ENCODE measurements around the gene PGK2.

- TF ChIP-seq CTCF (conservative IDR thresholded peaks at IDR 0.05; ENCODE audit: low read depth in 2 of 2) = no peak
- no peak for TF ChIP-seq EZH2 (IDR thresholded peaks at IDR 0.05; ENCODE audit: low read depth, unreplicated experiment)
- no peak for TF ChIP-seq EZH2phosphoT487 (IDR thresholded peaks at IDR 0.05; ENCODE audit: unreplicated experiment)
- no peak for TF ChIP-seq POLR2AphosphoS5 (IDR thresholded peaks at IDR 0.05; ENCODE audit: low read depth)
Measured at GRCh38 chr6:49775043-49775442, 12.0 kb downstream of the PGK2 start.

Data from GM23338 (cell line).